Stimulated activated naive B cell treated with anti-CD40 and anti-IgM and Interleukin-4, amounts not matched to agents 10 μg/mL and 1 μg/mL and 100 μg/mL, for 72 hours (primary cell): ENCODE data around the gene SNRNP27.
A peak's percentile ranks its signal among the peaks of the same experiment; 100 is the strongest.

Experiments used
- ATAC-seq, 2 donors: fragments of 150-1000 bp; cut with Tn5 transposase; replicated peaks; 2 replicates each; pipeline ENCODE4 v1.10.0; 2021; ENCODE audit warnings: moderate library complexity in 1 of 2
- DNase-seq: peaks from one replicate; pipeline ENCODE4 v3.0.0; 2021
- H3K27ac Mint-ChIP-seq: one replicate; pipeline ENCODE4 v1.8.0; 2022; ENCODE audit warnings: mild to moderate bottlenecking, mixed read lengths
- H3K27me3 Mint-ChIP-seq, 2 donors: one replicate each; pipeline ENCODE4 v1.8.0; 2022; ENCODE audit warnings: mixed read lengths in 2 of 2
- H3K36me3 Mint-ChIP-seq, 2 donors: one replicate each; pipeline ENCODE4 v1.8.0; 2022; ENCODE audit warnings: mixed read lengths in 2 of 2, mild to moderate bottlenecking in 1 of 2
- H3K4me1 Mint-ChIP-seq, 2 donors: one replicate each; pipeline ENCODE4 v1.8.0; 2022; ENCODE audit warnings: mixed read lengths in 2 of 2, mild to moderate bottlenecking in 1 of 2
- H3K4me3 Mint-ChIP-seq, 2 donors: one replicate each; pipeline ENCODE4 v1.8.0; 2022; ENCODE audit warnings: mild to moderate bottlenecking in 2 of 2, mixed read lengths in 2 of 2, moderate library complexity in 1 of 2
- H3K9me3 Mint-ChIP-seq, 2 donors: one replicate each; pipeline ENCODE4 v1.8.0; 2022; ENCODE audit warnings: mixed read lengths in 2 of 2, mild to moderate bottlenecking in 1 of 2

Gene SNRNP27

GRCh38 chr2:69902213-69902922 is 8.6 kb downstream of the SNRNP27 start:
- Mint-ChIP-seq H3K4me1 (peaks cover 24 to 35% of the 10 kb centered on the region in 2 donors), H3K36me3 (peaks cover 38 to 48% of the 10 kb centered on the region in 2 donors), H3K9me3 (no peaks in the 10 kb centered on the region), H3K27me3 (no peaks in the 10 kb centered on the region), H3K27ac (peak overlapping the region; percentile 97), H3K4me3 (peak overlapping the region; percentile 82 to 88)
- DNase-seq (no peak), ATAC-seq (peak; percentile 68 to 87)

- H3K27ac Mint-ChIP-seq = no peak overlapping the region
- H3K27me3 Mint-ChIP-seq = no peaks in the 10 kb centered on the region
- ATAC-seq (no peak), DNase-seq (no peak)
- peaks cover 7 to 28% of the 10 kb centered on the region in 2 donors for H3K4me1 Mint-ChIP-seq
- H3K9me3 Mint-ChIP-seq = no peaks in the 10 kb centered on the region
- H3K4me3 Mint-ChIP-seq = no peak overlapping the region
- peaks cover 22 to 32% of the 10 kb centered on the region in 2 donors for H3K36me3 Mint-ChIP-seq
Measured at GRCh38 chr2:69907216-69907615, 13.5 kb downstream of the SNRNP27 start.

GRCh38 chr2:69911985-69912563 is 18.3 kb downstream of the SNRNP27 start:
- Mint-ChIP-seq H3K4me1 (peaks cover 3 to 34% of the 10 kb centered on the region in 2 donors), H3K27me3 (no peaks in the 10 kb centered on the region), H3K36me3 (peaks cover 10 to 13% of the 10 kb centered on the region in 2 donors), H3K9me3 (no peaks in the 10 kb centered on the region), H3K27ac (peak overlapping the region; percentile 47), H3K4me3 (no peak overlapping the region)
- DNase-seq = no peak
- no peak for ATAC-seq

GRCh38 chr2:69914164-69914949 is 20.6 kb downstream of the SNRNP27 start:
- H3K4me3 Mint-ChIP-seq = peak overlapping the region; percentile 86 to 89
- H3K9me3 Mint-ChIP-seq = no peaks in the 10 kb centered on the region
- peaks cover 2 to 4% of the 10 kb centered on the region in 2 donors for H3K36me3 Mint-ChIP-seq
- peaks cover 9 to 45% of the 10 kb centered on the region in 2 donors for H3K4me1 Mint-ChIP-seq
- no peaks in the 10 kb centered on the region for H3K27me3 Mint-ChIP-seq
- peak; percentile 89 to 91 for ATAC-seq
- H3K27ac Mint-ChIP-seq = peak overlapping the region; percentile 89
- peak; percentile 100 for DNase-seq

- Mint-ChIP-seq H3K27ac (peak within 1 kb of the TSS; percentile 89), H3K36me3 (peaks cover 5 to 8% of the 10 kb centered on the region in 2 donors)
Measured at GRCh38 chr2:69914950-69915945, 21.5 kb downstream of the SNRNP27 start, which contains the start of gene MXD1. Gene MXD1 (plus strand): TSS chr2:69915109. CDS start chr2:69915331, 222 bp downstream.

GRCh38 chr2:69916106-69916505 is 22.4 kb downstream of the SNRNP27 start:
- no peak for ATAC-seq
- Mint-ChIP-seq H3K4me1 (peaks cover 11 to 38% of the 10 kb centered on the region in 2 donors), H3K9me3 (no peaks in the 10 kb centered on the region), H3K4me3 (peak overlapping the region; percentile 25 to 70), H3K36me3 (peaks cover 8 to 11% of the 10 kb centered on the region in 2 donors), H3K27me3 (no peaks in the 10 kb centered on the region), H3K27ac (peak overlapping the region; percentile 51)
- DNase-seq = no peak

More at GRCh38 chr2:69914950-69915945, 21.5 kb downstream of the SNRNP27 start, which contains the start of gene MXD1:
- no peak for ATAC-seq
- Mint-ChIP-seq H3K9me3 (no peaks in the 10 kb centered on the region), H3K27me3 (no peaks in the 10 kb centered on the region), H3K4me1 (peaks cover 9 to 38% of the 10 kb centered on the region in 2 donors), H3K4me3 (peak within 1 kb of the TSS; percentile 86 to 89)
- peak; percentile 9 for DNase-seq

GRCh38 chr2:69917852-69918251 is 24.1 kb downstream of the SNRNP27 start:
- Mint-ChIP-seq H3K4me3 (no peak overlapping the region), H3K27me3 (no peaks in the 10 kb centered on the region), H3K27ac (no peak overlapping the region)

GRCh38 chr2:69918401-69918800 is 24.6 kb downstream of the SNRNP27 start:
- Mint-ChIP-seq H3K27me3 (no peaks in the 10 kb centered on the region), H3K4me3 (no peak overlapping the region), H3K9me3 (no peaks in the 10 kb centered on the region), H3K4me1 (peaks cover 11 to 26% of the 10 kb centered on the region in 2 donors), H3K36me3 (peaks cover 19 to 21% of the 10 kb centered on the region in 2 donors), H3K27ac (no peak overlapping the region)
- DNase-seq = no peak
- no peak for ATAC-seq

More at GRCh38 chr2:69917852-69918251, 24.1 kb downstream of the SNRNP27 start:
- Mint-ChIP-seq H3K9me3 (no peaks in the 10 kb centered on the region), H3K36me3 (peaks cover 15 to 16% of the 10 kb centered on the region in 2 donors), H3K4me1 (peaks cover 11 to 31% of the 10 kb centered on the region in 2 donors)
- no peak for DNase-seq
- no peak for ATAC-seq

- ATAC-seq = no peak
- Mint-ChIP-seq H3K27me3 (no peaks in the 10 kb centered on the region), H3K4me1 (peaks cover 2 to 6% of the 10 kb centered on the region in 2 donors), H3K36me3 (peaks cover 24 to 34% of the 10 kb centered on the region in 2 donors), H3K4me3 (no peak overlapping the region), H3K9me3 (no peaks in the 10 kb centered on the region), H3K27ac (no peak overlapping the region)
- no peak for DNase-seq
Measured at GRCh38 chr2:69923116-69923515, 29.4 kb downstream of the SNRNP27 start.

- H3K36me3 Mint-ChIP-seq = peaks cover 20 to 38% of the 10 kb centered on the region in 2 donors
- H3K27me3 Mint-ChIP-seq = no peaks in the 10 kb centered on the region
- no peak overlapping the region for H3K4me3 Mint-ChIP-seq
- H3K27ac Mint-ChIP-seq = no peak overlapping the region
- ATAC-seq (no peak), DNase-seq (no peak)
- no peaks in the 10 kb centered on the region for H3K9me3 Mint-ChIP-seq
- H3K4me1 Mint-ChIP-seq = peaks cover 4 to 11% of the 10 kb centered on the region in 2 donors
Measured at GRCh38 chr2:69926849-69927515, 33.2 kb downstream of the SNRNP27 start.

- peaks cover 16 to 29% of the 10 kb centered on the region in 2 donors for H3K4me1 Mint-ChIP-seq
- H3K9me3 Mint-ChIP-seq = no peaks in the 10 kb centered on the region
- DNase-seq (no peak), ATAC-seq (no peak)
- H3K4me3 Mint-ChIP-seq = no peak overlapping the region
- H3K27me3 Mint-ChIP-seq = no peaks in the 10 kb centered on the region
- H3K27ac Mint-ChIP-seq = peak overlapping the region; percentile 48
- H3K36me3 Mint-ChIP-seq = peaks cover 28 to 40% of the 10 kb centered on the region in 2 donors
Measured at GRCh38 chr2:69931832-69932595, 38.3 kb downstream of the SNRNP27 start.

GRCh38 chr2:69932596-69932922 is 38.8 kb downstream of the SNRNP27 start:
- Mint-ChIP-seq H3K9me3 (no peaks in the 10 kb centered on the region), H3K27ac (no peak overlapping the region), H3K4me3 (no peak overlapping the region), H3K36me3 (peaks cover 32 to 45% of the 10 kb centered on the region in 2 donors), H3K27me3 (no peaks in the 10 kb centered on the region), H3K4me1 (peaks cover 16 to 29% of the 10 kb centered on the region in 2 donors)
- DNase-seq = no peak
- peak in 1 of 2 donors; percentile 34 for ATAC-seq
